HG02970 (cell line): ENCODE results near the gene CCDC177.

Source experiments
- ATAC-seq: cut with Tn5 transposase; IDR thresholded peaks from one replicate; pipeline ENCODE4 v1.9.1; 2021; ENCODE audit warnings: mild to moderate bottlenecking, moderate library complexity, moderate number of reproducible peaks; ENCODE audit not compliant: unreplicated experiment, low FRiP score

Gene CCDC177

GRCh38 chr14:69570836-69571330, 3.8 kb downstream of the CCDC177 start:
- ATAC-seq = no peak

GRCh38 chr14:69569859-69570258, 4.8 kb downstream of the CCDC177 start:
- ATAC-seq = no peak

- ATAC-seq = no peak
Measured at GRCh38 chr14:69567563-69567962, 7.1 kb downstream of the CCDC177 start.

GRCh38 chr14:69561893-69562292, 12.8 kb downstream of the CCDC177 start:
- ATAC-seq = no peak

GRCh38 chr14:69560826-69561225, 13.8 kb downstream of the CCDC177 start:
- ATAC-seq = no peak

GRCh38 chr14:69559581-69560011, 15.1 kb downstream of the CCDC177 start:
- no peak for ATAC-seq

- ATAC-seq = no peak
Measured at GRCh38 chr14:69558774-69559173, 15.9 kb downstream of the CCDC177 start.

- ATAC-seq = no peak
Measured at GRCh38 chr14:69554500-69554899, 20.2 kb downstream of the CCDC177 start.

GRCh38 chr14:69553252-69553651, 21.4 kb downstream of the CCDC177 start:
- no peak for ATAC-seq

GRCh38 chr14:69551511-69551910, 23.2 kb downstream of the CCDC177 start:
- no peak for ATAC-seq

- ATAC-seq = no peak
Measured at GRCh38 chr14:69548566-69548965, 26.1 kb downstream of the CCDC177 start.

- ATAC-seq = no peak
Measured at GRCh38 chr14:69547701-69548348, 26.8 kb downstream of the CCDC177 start.

GRCh38 chr14:69543341-69544115, 31.1 kb downstream of the CCDC177 start:
- ATAC-seq = no peak

- ATAC-seq = no peak
Measured at GRCh38 chr14:69542311-69542710, 32.4 kb downstream of the CCDC177 start.

- no peak for ATAC-seq
Measured at GRCh38 chr14:69540654-69541335, 33.9 kb downstream of the CCDC177 start.

GRCh38 chr14:69539631-69540410, 34.9 kb downstream of the CCDC177 start:
- ATAC-seq = no peak

- ATAC-seq = no peak
Measured at GRCh38 chr14:69538766-69539165, 35.9 kb downstream of the CCDC177 start.

GRCh38 chr14:69537900-69538299, 36.8 kb downstream of the CCDC177 start:
- no peak for ATAC-seq

- ATAC-seq = no peak
Measured at GRCh38 chr14:69536971-69537370, 37.7 kb downstream of the CCDC177 start.

GRCh38 chr14:69535230-69535848, 39.3 kb downstream of the CCDC177 start:
- ATAC-seq = no peak
